GM23338 (cell line): ENCODE results near the gene MFAP3L. TPM values are rescaled to one million over a fixed set of nuclear protein-coding genes. Genes with fewer than 3 reads are reported as not detected.

Experiments used
- ATAC-seq: fragments of 200-7000 bp; cut with Tn5 transposase; 3 replicates; pipeline ENCODE4 v1.9.1; 2020
- DNase-seq: peaks from one replicate; pipeline ENCODE4 v3.0.0-alpha.2; 2015; ENCODE audit warnings: low spot score
- H2AFZ ChIP-seq: fragments of 200-600 bp; sonication (generic); 2 replicates; pipeline ENCODE4 v1.8.0; 2016; ENCODE audit warnings: antibody characterized with exemption, mild to moderate bottlenecking, moderate library complexity
- H3F3A ChIP-seq: fragments of 200-600 bp; sonication (generic); replicated peaks from 2 replicates; pipeline ENCODE4 v1.8.0; 2017; ENCODE audit warnings: antibody characterized with exemption, mixed run types, low read depth
- H3K27ac ChIP-seq: fragments of 200-600 bp; sonication (generic); 2 replicates; pipeline ENCODE4 v1.6.1; 2016; ENCODE audit warnings: low read depth
- H3K27me3 ChIP-seq: fragments of 200-600 bp; sonication (generic); 2 replicates; pipeline ENCODE4 v1.8.0; 2016; ENCODE audit warnings: mild to moderate bottlenecking, mixed run types, moderate library complexity; ENCODE audit not compliant: insufficient read depth
- H3K36me3 ChIP-seq: fragments of 200-600 bp; sonication (generic); 2 replicates; pipeline ENCODE4 v1.8.0; 2016; ENCODE audit warnings: mild to moderate bottlenecking; ENCODE audit not compliant: insufficient read depth
- H3K4me1 ChIP-seq: fragments of 200-600 bp; sonication (generic); 2 replicates; pipeline ENCODE4 v1.8.0; 2016; ENCODE audit warnings: mild to moderate bottlenecking, moderate library complexity; ENCODE audit not compliant: insufficient read depth
- H3K4me2 ChIP-seq: fragments of 200-600 bp; sonication (generic); 2 replicates; pipeline ENCODE4 v1.7.1; 2017; ENCODE audit warnings: mixed run types
- H3K4me3 ChIP-seq: fragments of 200-600 bp; sonication (generic); 2 replicates; pipeline ENCODE4 v1.6.1; 2016; ENCODE audit warnings: mixed run types
- H3K79me2 ChIP-seq: fragments of 200-600 bp; sonication (generic); replicated peaks from 2 replicates; pipeline ENCODE4 v1.8.0; 2017; ENCODE audit warnings: mild to moderate bottlenecking; ENCODE audit not compliant: insufficient read depth
- H3K9me2 ChIP-seq: fragments of 200-600 bp; sonication (generic); 2 replicates; pipeline ENCODE4 v1.8.0; 2017; ENCODE audit not compliant: insufficient read depth
- H4K20me1 ChIP-seq: fragments of 200-600 bp; sonication (generic); replicated peaks from 2 replicates; pipeline ENCODE4 v1.8.0; 2017; ENCODE audit warnings: mild to moderate bottlenecking; ENCODE audit not compliant: insufficient read depth
- H3K27ac Mint-ChIP-seq: 2 replicates; pipeline ENCODE4 v1.8.0; 2020; ENCODE audit warnings: inconsistent platforms, mild to moderate bottlenecking, moderate library complexity, mixed read lengths
- H3K27me3 Mint-ChIP-seq: 3 replicates; pipeline ENCODE4 v1.8.0; 2022; ENCODE audit warnings: low read depth, mild to moderate bottlenecking, moderate library complexity, mixed read lengths, inconsistent platforms; ENCODE audit not compliant: insufficient read depth, poor library complexity
- H3K36me3 Mint-ChIP-seq: 3 replicates; pipeline ENCODE4 v1.8.0; 2021; ENCODE audit warnings: low read depth, mild to moderate bottlenecking, inconsistent platforms, moderate library complexity, mixed read lengths
- H3K4me1 Mint-ChIP-seq: 3 replicates; pipeline ENCODE4 v1.8.0; 2020; ENCODE audit warnings: mild to moderate bottlenecking, inconsistent platforms, mixed read lengths
- H3K4me3 Mint-ChIP-seq: 3 replicates; pipeline ENCODE4 v1.8.0; 2021; ENCODE audit warnings: moderate library complexity, mild to moderate bottlenecking, inconsistent platforms, mixed read lengths
- H3K9me3 Mint-ChIP-seq: 3 replicates; pipeline ENCODE4 v1.8.0; 2020; ENCODE audit warnings: moderate library complexity, mild to moderate bottlenecking, inconsistent platforms, mixed read lengths
- CREB1 ChIP-seq: fragments of 250-450 bp; sonication (Bioruptor Pico); IDR thresholded peaks from 2 replicates; pipeline ENCODE4 v1.5.0; 2020; ENCODE audit warnings: low read depth, mild to moderate bottlenecking, moderate library complexity
- EZH2 ChIP-seq: fragments of 200-600 bp; sonication (generic); IDR thresholded peaks from one replicate; pipeline ENCODE4 v1.8.0; 2017; ENCODE audit warnings: antibody characterized with exemption, mild to moderate bottlenecking, low read depth; ENCODE audit not compliant: unreplicated experiment
- EZH2phosphoT487 ChIP-seq: fragments of 200-600 bp; sonication (generic); IDR thresholded peaks from one replicate; pipeline ENCODE4 v1.8.1; 2018; ENCODE audit warnings: antibody characterized with exemption; ENCODE audit not compliant: unreplicated experiment
- JUNB ChIP-seq: IDR thresholded peaks from one replicate; pipeline ENCODE4 v1.6.1; 2016; ENCODE audit warnings: antibody characterized with exemption; ENCODE audit not compliant: unreplicated experiment
- NANOG ChIP-seq: IDR thresholded peaks from 2 replicates; pipeline ENCODE4 v1.6.1; 2016; ENCODE audit warnings: antibody characterized with exemption, borderline replicate concordance
- POLR2AphosphoS5 ChIP-seq: IDR thresholded peaks from 2 replicates; pipeline ENCODE4 v1.6.1; 2016; ENCODE audit warnings: antibody characterized with exemption, low read depth
- STAT1 ChIP-seq: IDR thresholded peaks from one replicate; pipeline ENCODE4 v1.6.1; 2016; ENCODE audit warnings: antibody characterized with exemption; ENCODE audit not compliant: unreplicated experiment
- ZNF114 ChIP-seq: fragments of 250-450 bp; sonication (Bioruptor Pico); IDR thresholded peaks from 2 replicates; pipeline ENCODE4 v1.5.0; 2020; ENCODE audit warnings: mild to moderate bottlenecking, moderate library complexity
- ZNF331 ChIP-seq: fragments of 250-450 bp; sonication (Bioruptor Pico); IDR thresholded peaks from 2 replicates; pipeline ENCODE4 v1.5.0; 2020; ENCODE audit warnings: low read depth, mild to moderate bottlenecking, moderate library complexity
- polyA plus RNA-seq: library from polyadenylated mRNA; unstranded; fragments of >200 nt; fragmentation: Nextera tagmentation; extraction: Ambion mirVana; gene quantifications from 2 replicates; pipeline ENCODE4 v1.2.1, GENCODE V29; 2016
- total RNA-seq: library from RNA; depleted of rRNA; stranded (reverse); fragments of >200 nt; shearing (Covaris generic); gene quantifications from 2 replicates; pipeline ENCODE4 v1.2.3, GENCODE V29; 2014
- TF ChIP-seq, protein P1 (sequence below), 2 experiments: fragments of 200-600 bp in 1 of 2; sonication (generic) in 1 of 2; conservative IDR thresholded peaks; 2 replicates each; pipeline versions ENCODE4 v1.5.1 to v1.6.1; 2016 to 2017; ENCODE audit warnings: antibody characterized with exemption in 2 of 2, low read depth in 2 of 2, mild to moderate bottlenecking in 2 of 2, moderate library complexity in 1 of 2
- TF ChIP-seq, protein P2 (sequence below): IDR thresholded peaks from 2 replicates; pipeline ENCODE4 v1.6.1; 2016; ENCODE audit warnings: antibody characterized with exemption
- TF ChIP-seq, protein P3 (sequence below): fragments of 250-450 bp; sonication (Bioruptor Pico); IDR thresholded peaks from 2 replicates; pipeline ENCODE4 v1.5.0; 2020; ENCODE audit warnings: mild to moderate bottlenecking, moderate library complexity

The MFAP3L gene
- total and polyA plus RNA-seq, 2 experiments from 2014 or later = 3.4 to 7.9 TPM

DNA sequence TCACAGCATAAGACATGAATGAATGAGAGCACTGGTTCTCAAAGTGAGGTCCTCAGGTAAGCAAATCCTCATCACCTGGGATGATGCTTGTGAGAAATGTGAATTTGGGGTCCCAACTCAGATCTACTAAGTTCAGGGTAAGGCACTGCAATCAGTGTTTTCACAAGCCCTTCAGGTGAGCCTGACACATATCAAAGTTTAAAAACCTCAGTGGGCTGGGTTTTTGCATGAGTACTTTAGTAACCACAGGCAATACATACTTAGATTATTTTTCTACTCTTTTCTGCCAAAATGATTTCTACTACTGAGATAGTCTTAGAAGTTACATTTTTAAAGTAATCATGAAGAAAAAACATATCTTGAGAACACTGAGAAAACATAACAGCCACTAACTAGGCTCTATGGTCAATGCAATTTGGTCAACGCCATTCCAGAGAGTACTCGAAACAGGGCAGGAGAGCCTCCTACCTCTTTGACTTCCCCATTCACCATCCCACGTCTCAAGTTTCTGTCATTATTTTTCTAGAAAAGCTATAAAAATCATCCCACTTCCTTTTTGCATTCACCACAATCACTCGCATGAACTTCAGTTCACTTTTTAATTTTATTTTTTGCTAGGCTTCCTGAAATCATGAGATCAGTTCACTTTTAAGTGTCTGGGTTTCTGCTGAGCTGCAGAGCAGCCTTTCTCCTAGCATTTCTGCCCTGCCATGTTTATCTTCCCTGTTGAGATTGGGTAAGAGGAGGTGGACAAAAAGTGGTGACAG, 73.8 kb downstream of the MFAP3L start:
- peaks cover 6% of the 10 kb centered on the region; the same call in 2 of the 3 replicates for H3K4me1 Mint-ChIP-seq
- Histone ChIP-seq H3K79me2 (no peaks in the 10 kb centered on the region), H3K4me1 (0 out of 2 replicates have a peak, but pooled peaks cover 1% of the 10 kb centered on the region), H3K9me2 (no peaks in the 10 kb centered on the region), H3K27me3 (no peaks in the 10 kb centered on the region), H3K27ac (no peak overlapping the region), H4K20me1 (no peaks in the 10 kb centered on the region), H2AFZ (no peak overlapping the region), H3F3A (no peaks in the 10 kb centered on the region), H3K36me3 (no peaks in the 10 kb centered on the region; the same call in 1 of the 2 replicates), H3K4me2 (no peak overlapping the region), H3K4me3 (no peak overlapping the region)
- no peak for DNase-seq
- no peak for TF ChIP-seq STAT1
- no peak for TF ChIP-seq NANOG
- no peak for TF ChIP-seq CREB1 (CRISPR knock-in tag)
- TF ChIP-seq JUNB = no peak
- no peaks in the 10 kb centered on the region for H3K9me3 Mint-ChIP-seq
- no peak overlapping the region for H3K27ac Mint-ChIP-seq
- ATAC-seq = no peak
- no peak overlapping the region for H3K4me3 Mint-ChIP-seq
- no peaks in the 10 kb centered on the region for H3K36me3 Mint-ChIP-seq
- peaks cover 4% of the 10 kb centered on the region for H3K27me3 Mint-ChIP-seq

DNA sequence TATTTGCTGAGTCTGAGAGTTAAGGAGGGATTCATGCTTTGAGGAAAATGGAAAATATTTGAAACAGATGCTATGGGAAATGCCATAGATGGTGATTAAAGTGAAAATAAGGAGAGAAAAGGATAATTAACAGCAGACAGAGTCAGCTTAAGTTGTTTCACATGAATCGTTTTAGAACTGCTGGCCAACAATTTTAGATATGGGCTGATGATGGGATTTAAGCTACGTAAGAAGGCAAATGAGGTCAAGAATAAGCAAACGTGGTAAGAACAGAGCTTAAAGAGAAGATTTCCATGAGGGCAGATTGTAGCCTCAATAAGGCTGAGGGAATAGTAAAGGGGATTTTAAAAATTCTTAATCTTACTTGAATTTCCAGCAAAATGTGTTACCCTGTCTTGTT, 77.9 kb downstream of the MFAP3L start:
- Histone ChIP-seq H3K4me1 (peaks cover 17% of the 10 kb centered on the region), H4K20me1 (no peaks in the 10 kb centered on the region), H3K4me3 (no peak overlapping the region), H3K27me3 (no peaks in the 10 kb centered on the region), H3K27ac (no peak overlapping the region), H3K36me3 (no peaks in the 10 kb centered on the region; the same call in 1 of the 2 replicates), H3K9me2 (no peaks in the 10 kb centered on the region), H3K79me2 (no peaks in the 10 kb centered on the region), H3K4me2 (no peak overlapping the region), H2AFZ (0 out of 2 replicates have a peak overlapping the region, but pooled peaks have one; percentile 10), H3F3A (no peaks in the 10 kb centered on the region)
- Mint-ChIP-seq H3K4me1 (peaks cover 7% of the 10 kb centered on the region), H3K27ac (no peak overlapping the region), H3K9me3 (peaks cover 11% of the 10 kb centered on the region), H3K4me3 (no peak overlapping the region), H3K27me3 (peaks cover 10% of the 10 kb centered on the region), H3K36me3 (peaks cover 9% of the 10 kb centered on the region)
- no peak for ATAC-seq
- DNase-seq = no peak
- TF ChIP-seq STAT1 (no peak), EZH2phosphoT487 (no peak), POLR2AphosphoS5 (no peak), EZH2 (no peak), ZNF331 (CRISPR knock-in tag) (no peak), CREB1 (CRISPR knock-in tag) (no peak), ZNF114 (CRISPR knock-in tag) (no peak), JUNB (no peak), NANOG (no peak)
- TF ChIP-seq, protein P1, sequence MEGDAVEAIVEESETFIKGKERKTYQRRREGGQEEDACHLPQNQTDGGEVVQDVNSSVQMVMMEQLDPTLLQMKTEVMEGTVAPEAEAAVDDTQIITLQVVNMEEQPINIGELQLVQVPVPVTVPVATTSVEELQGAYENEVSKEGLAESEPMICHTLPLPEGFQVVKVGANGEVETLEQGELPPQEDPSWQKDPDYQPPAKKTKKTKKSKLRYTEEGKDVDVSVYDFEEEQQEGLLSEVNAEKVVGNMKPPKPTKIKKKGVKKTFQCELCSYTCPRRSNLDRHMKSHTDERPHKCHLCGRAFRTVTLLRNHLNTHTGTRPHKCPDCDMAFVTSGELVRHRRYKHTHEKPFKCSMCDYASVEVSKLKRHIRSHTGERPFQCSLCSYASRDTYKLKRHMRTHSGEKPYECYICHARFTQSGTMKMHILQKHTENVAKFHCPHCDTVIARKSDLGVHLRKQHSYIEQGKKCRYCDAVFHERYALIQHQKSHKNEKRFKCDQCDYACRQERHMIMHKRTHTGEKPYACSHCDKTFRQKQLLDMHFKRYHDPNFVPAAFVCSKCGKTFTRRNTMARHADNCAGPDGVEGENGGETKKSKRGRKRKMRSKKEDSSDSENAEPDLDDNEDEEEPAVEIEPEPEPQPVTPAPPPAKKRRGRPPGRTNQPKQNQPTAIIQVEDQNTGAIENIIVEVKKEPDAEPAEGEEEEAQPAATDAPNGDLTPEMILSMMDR (conservative IDR thresholded peaks at IDR 0.05; ENCODE audit: low read depth in 2 of 2) = no peak
- TF ChIP-seq, protein P2, sequence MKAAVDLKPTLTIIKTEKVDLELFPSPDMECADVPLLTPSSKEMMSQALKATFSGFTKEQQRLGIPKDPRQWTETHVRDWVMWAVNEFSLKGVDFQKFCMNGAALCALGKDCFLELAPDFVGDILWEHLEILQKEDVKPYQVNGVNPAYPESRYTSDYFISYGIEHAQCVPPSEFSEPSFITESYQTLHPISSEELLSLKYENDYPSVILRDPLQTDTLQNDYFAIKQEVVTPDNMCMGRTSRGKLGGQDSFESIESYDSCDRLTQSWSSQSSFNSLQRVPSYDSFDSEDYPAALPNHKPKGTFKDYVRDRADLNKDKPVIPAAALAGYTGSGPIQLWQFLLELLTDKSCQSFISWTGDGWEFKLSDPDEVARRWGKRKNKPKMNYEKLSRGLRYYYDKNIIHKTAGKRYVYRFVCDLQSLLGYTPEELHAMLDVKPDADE = no peak
- TF ChIP-seq, protein P3, sequence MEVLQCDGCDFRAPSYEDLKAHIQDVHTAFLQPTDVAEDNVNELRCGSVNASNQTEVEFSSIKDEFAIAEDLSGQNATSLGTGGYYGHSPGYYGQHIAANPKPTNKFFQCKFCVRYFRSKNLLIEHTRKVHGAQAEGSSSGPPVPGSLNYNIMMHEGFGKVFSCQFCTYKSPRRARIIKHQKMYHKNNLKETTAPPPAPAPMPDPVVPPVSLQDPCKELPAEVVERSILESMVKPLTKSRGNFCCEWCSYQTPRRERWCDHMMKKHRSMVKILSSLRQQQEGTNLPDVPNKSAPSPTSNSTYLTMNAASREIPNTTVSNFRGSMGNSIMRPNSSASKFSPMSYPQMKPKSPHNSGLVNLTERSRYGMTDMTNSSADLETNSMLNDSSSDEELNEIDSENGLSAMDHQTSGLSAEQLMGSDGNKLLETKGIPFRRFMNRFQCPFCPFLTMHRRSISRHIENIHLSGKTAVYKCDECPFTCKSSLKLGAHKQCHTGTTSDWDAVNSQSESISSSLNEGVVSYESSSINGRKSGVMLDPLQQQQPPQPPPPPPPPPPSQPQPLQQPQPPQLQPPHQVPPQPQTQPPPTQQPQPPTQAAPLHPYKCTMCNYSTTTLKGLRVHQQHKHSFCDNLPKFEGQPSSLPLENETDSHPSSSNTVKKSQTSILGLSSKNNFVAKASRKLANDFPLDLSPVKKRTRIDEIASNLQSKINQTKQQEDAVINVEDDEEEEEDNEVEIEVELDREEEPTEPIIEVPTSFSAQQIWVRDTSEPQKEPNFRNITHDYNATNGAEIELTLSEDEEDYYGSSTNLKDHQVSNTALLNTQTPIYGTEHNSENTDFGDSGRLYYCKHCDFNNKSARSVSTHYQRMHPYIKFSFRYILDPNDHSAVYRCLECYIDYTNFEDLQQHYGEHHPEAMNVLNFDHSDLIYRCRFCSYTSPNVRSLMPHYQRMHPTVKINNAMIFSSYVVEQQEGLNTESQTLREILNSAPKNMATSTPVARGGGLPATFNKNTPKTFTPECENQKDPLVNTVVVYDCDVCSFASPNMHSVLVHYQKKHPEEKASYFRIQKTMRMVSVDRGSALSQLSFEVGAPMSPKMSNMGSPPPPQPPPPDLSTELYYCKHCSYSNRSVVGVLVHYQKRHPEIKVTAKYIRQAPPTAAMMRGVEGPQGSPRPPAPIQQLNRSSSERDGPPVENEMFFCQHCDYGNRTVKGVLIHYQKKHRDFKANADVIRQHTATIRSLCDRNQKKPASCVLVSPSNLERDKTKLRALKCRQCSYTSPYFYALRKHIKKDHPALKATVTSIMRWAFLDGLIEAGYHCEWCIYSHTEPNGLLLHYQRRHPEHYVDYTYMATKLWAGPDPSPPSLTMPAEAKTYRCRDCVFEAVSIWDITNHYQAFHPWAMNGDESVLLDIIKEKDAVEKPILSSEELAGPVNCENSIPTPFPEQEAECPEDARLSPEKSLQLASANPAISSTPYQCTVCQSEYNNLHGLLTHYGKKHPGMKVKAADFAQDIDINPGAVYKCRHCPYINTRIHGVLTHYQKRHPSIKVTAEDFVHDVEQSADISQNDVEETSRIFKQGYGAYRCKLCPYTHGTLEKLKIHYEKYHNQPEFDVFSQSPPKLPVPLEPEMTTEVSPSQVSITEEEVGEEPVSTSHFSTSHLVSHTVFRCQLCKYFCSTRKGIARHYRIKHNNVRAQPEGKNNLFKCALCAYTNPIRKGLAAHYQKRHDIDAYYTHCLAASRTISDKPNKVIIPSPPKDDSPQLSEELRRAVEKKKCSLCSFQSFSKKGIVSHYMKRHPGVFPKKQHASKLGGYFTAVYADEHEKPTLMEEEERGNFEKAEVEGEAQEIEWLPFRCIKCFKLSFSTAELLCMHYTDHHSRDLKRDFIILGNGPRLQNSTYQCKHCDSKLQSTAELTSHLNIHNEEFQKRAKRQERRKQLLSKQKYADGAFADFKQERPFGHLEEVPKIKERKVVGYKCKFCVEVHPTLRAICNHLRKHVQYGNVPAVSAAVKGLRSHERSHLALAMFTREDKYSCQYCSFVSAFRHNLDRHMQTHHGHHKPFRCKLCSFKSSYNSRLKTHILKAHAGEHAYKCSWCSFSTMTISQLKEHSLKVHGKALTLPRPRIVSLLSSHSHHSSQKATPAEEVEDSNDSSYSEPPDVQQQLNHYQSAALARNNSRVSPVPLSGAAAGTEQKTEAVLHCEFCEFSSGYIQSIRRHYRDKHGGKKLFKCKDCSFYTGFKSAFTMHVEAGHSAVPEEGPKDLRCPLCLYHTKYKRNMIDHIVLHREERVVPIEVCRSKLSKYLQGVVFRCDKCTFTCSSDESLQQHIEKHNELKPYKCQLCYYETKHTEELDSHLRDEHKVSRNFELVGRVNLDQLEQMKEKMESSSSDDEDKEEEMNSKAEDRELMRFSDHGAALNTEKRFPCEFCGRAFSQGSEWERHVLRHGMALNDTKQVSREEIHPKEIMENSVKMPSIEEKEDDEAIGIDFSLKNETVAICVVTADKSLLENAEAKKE (CRISPR knock-in tag) = no peak
